Neural crest cell (in vitro differentiated cells): ENCODE measurements around the gene TP73. TPM values are rescaled to one million over a fixed set of nuclear protein-coding genes. Genes with fewer than 3 reads are reported as not detected.

ENCODE experiments used
- DNase-seq: peaks from one replicate; pipeline ENCODE4 v3.0.0; 2021; ENCODE audit warnings: low read depth, mixed read lengths, low spot score
- H3K27ac Mint-ChIP-seq: one replicate; pipeline ENCODE4 v1.8.0; 2021; ENCODE audit warnings: mild to moderate bottlenecking, mixed read lengths; ENCODE audit not compliant: unreplicated experiment
- H3K27me3 Mint-ChIP-seq: 2 replicates; pipeline ENCODE4 v1.8.0; 2021; ENCODE audit warnings: low read depth, mild to moderate bottlenecking, mixed read lengths
- H3K36me3 Mint-ChIP-seq: 2 replicates; pipeline ENCODE4 v1.8.0; 2021; ENCODE audit warnings: low read depth, mild to moderate bottlenecking, mixed read lengths
- H3K4me1 Mint-ChIP-seq: 2 replicates; pipeline ENCODE4 v1.8.0; 2021; ENCODE audit warnings: mixed read lengths
- H3K4me3 Mint-ChIP-seq: one replicate; pipeline ENCODE4 v1.8.0; 2021; ENCODE audit warnings: mild to moderate bottlenecking, mixed read lengths
- H3K9me3 Mint-ChIP-seq: 2 replicates; pipeline ENCODE4 v1.8.0; 2021; ENCODE audit warnings: mixed read lengths
- CTCF ChIP-seq: fragments of 200-600 bp; sonication (generic); conservative IDR thresholded peaks from 2 replicates; pipeline ENCODE4 v1.5.0; 2021; ENCODE audit warnings: antibody characterized with exemption, mild to moderate bottlenecking
- total RNA-seq: library from RNA; stranded (reverse); gene quantifications from 2 replicates; pipeline ENCODE4 v1.2.1, GENCODE V29; 2021

TP73 gene
- total RNA-seq, 1 donor from 2014 or later: 1.5 TPM

- no peaks in the 10 kb centered on the region for H3K36me3 Mint-ChIP-seq
- H3K4me1 Mint-ChIP-seq: peaks cover 14% of the 10 kb centered on the region
- no peaks in the 10 kb centered on the region for H3K9me3 Mint-ChIP-seq
- peaks cover 10% of the 10 kb centered on the region for H3K27me3 Mint-ChIP-seq
- H3K27ac Mint-ChIP-seq: no peak overlapping the region
- no peak overlapping the region for H3K4me3 Mint-ChIP-seq
- TF ChIP-seq CTCF: no peak
- no peak for DNase-seq
These were observed 44.4 kb downstream of the TP73 start for GRCh38 chr1:3696689-3697088.

- DNase-seq: no peak
- H3K9me3 Mint-ChIP-seq: no peaks in the 10 kb centered on the region
- peaks cover 10% of the 10 kb centered on the region for H3K27me3 Mint-ChIP-seq
- H3K4me1 Mint-ChIP-seq: peaks cover 9% of the 10 kb centered on the region
- H3K4me3 Mint-ChIP-seq: no peak overlapping the region
- TF ChIP-seq CTCF: no peak
- H3K27ac Mint-ChIP-seq: no peak overlapping the region
- H3K36me3 Mint-ChIP-seq: no peaks in the 10 kb centered on the region
These were observed 44.8 kb downstream of the TP73 start for GRCh38 chr1:3697104-3697503.

GRCh38 chr1:3697810-3698209, 45.5 kb downstream of the TP73 start:
- H3K9me3 Mint-ChIP-seq: no peaks in the 10 kb centered on the region
- no peak overlapping the region for H3K4me3 Mint-ChIP-seq
- H3K27me3 Mint-ChIP-seq: peaks cover 10% of the 10 kb centered on the region
- peaks cover 9% of the 10 kb centered on the region for H3K4me1 Mint-ChIP-seq
- TF ChIP-seq CTCF: no peak
- H3K36me3 Mint-ChIP-seq: no peaks in the 10 kb centered on the region
- DNase-seq: no peak
- no peak overlapping the region for H3K27ac Mint-ChIP-seq

- Mint-ChIP-seq H3K27me3 (peaks cover 10% of the 10 kb centered on the region), H3K9me3 (no peaks in the 10 kb centered on the region), H3K4me3 (no peak overlapping the region), H3K4me1 (peaks cover 9% of the 10 kb centered on the region), H3K36me3 (no peaks in the 10 kb centered on the region), H3K27ac (no peak overlapping the region)
- no peak for DNase-seq
- TF ChIP-seq CTCF: no peak
These were observed 46.5 kb downstream of the TP73 start for GRCh38 chr1:3698660-3699408.

GRCh38 chr1:3699596-3699995, 47.3 kb downstream of the TP73 start:
- DNase-seq: no peak
- peaks cover 9% of the 10 kb centered on the region for H3K4me1 Mint-ChIP-seq
- no peaks in the 10 kb centered on the region for H3K9me3 Mint-ChIP-seq
- no peak overlapping the region for H3K4me3 Mint-ChIP-seq
- TF ChIP-seq CTCF: no peak
- no peaks in the 10 kb centered on the region for H3K36me3 Mint-ChIP-seq
- H3K27me3 Mint-ChIP-seq: peaks cover 10% of the 10 kb centered on the region
- H3K27ac Mint-ChIP-seq: no peak overlapping the region
